GM21526 (cell line): ENCODE data around the gene CCL4L2.
"Not testable (repeated sequence)": the region's sequence is repeated elsewhere in the genome, so short reads cannot be mapped to it uniquely, and the experiment has no call there.

ENCODE experiments used
- ATAC-seq: cut with Tn5 transposase; IDR thresholded peaks from one replicate; pipeline ENCODE4 v1.9.1; 2021; ENCODE audit warnings: moderate library complexity; ENCODE audit not compliant: unreplicated experiment, low FRiP score

The CCL4L2 gene

GRCh38 chr17:36194832-36195433 lies 15.9 kb upstream of the CCL4L2 start:
- ATAC-seq, result not testable (repeated sequence)

- no peak for ATAC-seq
Observed at GRCh38 chr17:36195434-36196130, 15.3 kb upstream of the CCL4L2 start.

- no peak for ATAC-seq
Observed at GRCh38 chr17:36196131-36196486, 14.8 kb upstream of the CCL4L2 start.

- no peak for ATAC-seq
Observed at GRCh38 chr17:36197387-36197703, 13.5 kb upstream of the CCL4L2 start.

GRCh38 chr17:36198831-36199465 lies 11.9 kb upstream of the CCL4L2 start:
- no peak for ATAC-seq

- not testable (repeated sequence) for ATAC-seq
Observed at GRCh38 chr17:36201102-36201501, 9.8 kb upstream of the CCL4L2 start.

- not testable (repeated sequence) for ATAC-seq
Observed at GRCh38 chr17:36201506-36201905, 9.4 kb upstream of the CCL4L2 start.

- no peak for ATAC-seq
Observed at GRCh38 chr17:36203335-36203734, 7.5 kb upstream of the CCL4L2 start.

- ATAC-seq, result no peak
Observed at GRCh38 chr17:36204724-36205500, 6.0 kb upstream of the CCL4L2 start.

GRCh38 chr17:36205637-36206485 lies 5.0 kb upstream of the CCL4L2 start:
- no peak for ATAC-seq

- ATAC-seq, result not testable (repeated sequence)
Observed at GRCh38 chr17:36206486-36206821, 4.4 kb upstream of the CCL4L2 start.

GRCh38 chr17:36207383-36207782 lies 3.5 kb upstream of the CCL4L2 start:
- ATAC-seq, result not testable (repeated sequence)

- no peak for ATAC-seq
Observed at GRCh38 chr17:36209575-36209974, 1.3 kb upstream of the CCL4L2 start.

- ATAC-seq, result not testable (repeated sequence)
Observed at GRCh38 chr17:36211484-36212271, 815 bp downstream of the CCL4L2 start.

- ATAC-seq, result no peak
Observed at GRCh38 chr17:36212272-36212605, 1.4 kb downstream of the CCL4L2 start.

GRCh38 chr17:36212966-36213365 lies 2.1 kb downstream of the CCL4L2 start:
- no peak for ATAC-seq

GRCh38 chr17:36213695-36214094 lies 2.8 kb downstream of the CCL4L2 start:
- no peak for ATAC-seq

- no peak for ATAC-seq
Observed at GRCh38 chr17:36214918-36215317, 4.1 kb downstream of the CCL4L2 start.

- ATAC-seq, result not testable (repeated sequence)
Observed at GRCh38 chr17:36215406-36216308, 4.8 kb downstream of the CCL4L2 start.
